ENCODE measurements around the gene CSTF1.

DNA sequence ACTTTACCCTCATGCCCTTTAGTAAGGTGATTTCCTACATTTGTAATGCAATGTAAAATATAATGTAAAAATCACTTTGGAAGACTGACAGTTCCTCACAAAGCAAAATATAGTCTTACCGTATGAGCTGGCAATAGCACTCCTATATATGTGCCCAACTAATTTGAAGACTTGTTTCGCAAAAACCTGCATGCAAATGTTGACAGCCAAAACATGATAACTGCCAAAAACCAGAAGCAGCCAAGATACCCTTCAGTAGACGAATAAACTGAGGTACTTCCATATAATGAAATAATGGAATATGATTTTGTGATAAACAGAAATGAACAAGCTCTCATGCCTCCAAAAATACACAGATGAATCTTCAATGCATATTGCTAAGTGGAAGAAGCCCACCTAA, 14.1 kb upstream of the CSTF1 start:
- no peak for TF ChIP-seq CTCF (IDR thresholded peaks at IDR 0.05; ENCODE audit: low read depth, low read length, poor library complexity, severe bottlenecking)
- TF ChIP-seq EZH2phosphoT487 (IDR thresholded peaks at IDR 0.05; ENCODE audit: borderline replicate concordance, low read length): no peak

All from DOHH2 (cell line).